Inflammatory macrophage (primary cell): ENCODE data around the gene RIN1.

Experiments used
- DNase-seq, 2 donors: peaks; one replicate each; pipeline ENCODE4 v3.0.0-alpha.2; 2020 to 2022

RIN1 gene

DNA sequence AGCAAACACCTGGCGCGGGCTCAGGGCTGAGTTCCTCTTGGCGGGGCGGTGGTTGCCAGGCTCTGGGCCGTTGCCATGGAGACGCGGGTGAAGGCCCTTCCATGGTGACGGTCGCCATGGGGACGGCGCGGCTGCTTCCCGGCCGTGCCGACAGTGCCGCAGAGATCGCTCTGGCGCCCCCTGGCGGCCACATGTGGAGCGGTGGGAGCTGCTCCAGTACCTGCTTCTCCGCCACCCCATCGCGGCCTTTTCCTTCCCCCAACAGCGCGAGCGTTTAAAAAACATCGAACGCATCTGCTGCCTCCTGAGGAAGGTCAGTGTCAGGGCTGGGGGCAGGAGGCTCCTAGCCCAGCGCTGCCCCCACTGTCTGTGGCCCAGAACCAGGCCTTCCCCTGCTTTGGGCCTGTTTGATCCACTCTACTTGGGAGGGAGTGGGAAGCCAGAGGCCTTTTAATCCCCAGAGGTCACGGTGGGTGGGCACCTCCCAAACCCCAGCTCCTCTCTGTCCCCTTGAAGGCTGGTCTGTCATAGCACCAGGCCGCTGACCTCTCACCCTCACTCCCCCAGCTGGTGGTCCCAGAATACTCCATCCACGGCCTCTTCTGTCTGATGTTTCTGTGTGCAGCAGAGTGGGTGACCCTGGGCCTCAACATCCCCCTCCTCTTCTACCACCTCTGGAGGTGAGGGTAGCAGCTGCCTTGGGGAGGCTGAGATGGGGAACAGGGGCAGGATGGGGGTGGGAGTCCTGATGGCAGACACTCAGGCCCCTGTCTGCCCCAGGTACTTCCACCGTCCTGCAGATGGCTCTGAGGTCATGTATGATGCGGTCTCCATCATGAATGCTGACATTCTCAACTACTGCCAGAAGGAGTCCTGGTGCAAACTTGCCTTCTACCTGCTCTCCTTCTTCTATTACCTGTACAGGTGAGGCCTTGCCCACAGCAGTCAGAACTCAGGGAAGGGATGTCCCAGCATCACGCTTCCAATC, 53.5 kb downstream of the RIN1 start:
- DNase-seq: peak; percentile 96 to 97
